Tibial artery (tissue), 4 donors: Measurements from ENCODE around the gene FRMD4A.

Experiments used
- DNase-seq, 2 donors: peaks; one replicate each; pipeline ENCODE4 v3.0.0-alpha.2; 2019
- H3K27ac ChIP-seq, 2 donors: fragments of 200-600 bp; sonication (generic) in 1 of 2; 1 replicate in 1 of 2; 2 replicates in 1 of 2; pipeline ENCODE4 v1.5.1; 2018 to 2019; ENCODE audit warnings: mild to moderate bottlenecking in 1 of 2
- H3K27me3 ChIP-seq, 2 donors: fragments of 200-600 bp; sonication (generic) in 1 of 2; one replicate each; pipeline versions ENCODE4 v1.5.1 to v1.6.0; 2016 to 2019
- H3K36me3 ChIP-seq, 3 donors: fragments of 200-600 bp; sonication (generic) in 2 of 3; one replicate each; pipeline ENCODE4 v1.5.1; 2016 to 2019; ENCODE audit warnings: mild to moderate bottlenecking in 2 of 3
- H3K4me1 ChIP-seq, 4 donors: fragments of 200-600 bp; sonication (generic) in 2 of 4; 1 replicate in 3 of 4; 2 replicates in 1 of 4; pipeline ENCODE4 v1.5.1; 2016 to 2019
- H3K4me3 ChIP-seq, 2 donors: fragments of 200-600 bp; sonication (generic) in 1 of 2; 1 replicate in 1 of 2; 2 replicates in 1 of 2; pipeline ENCODE4 v1.5.1; 2018 to 2019; ENCODE audit warnings: mild to moderate bottlenecking in 2 of 2
- H3K9me3 ChIP-seq, 3 donors: fragments of 200-600 bp; sonication (generic) in 1 of 3; one replicate each; pipeline ENCODE4 v1.5.1; 2016 to 2019
- CTCF ChIP-seq, 2 experiments: fragments of 200-600 bp in 1 of 2; fragments of 450-650 bp in 1 of 2; IDR thresholded peaks; one replicate each; pipeline ENCODE4 v1.5.1; 2017 to 2019; ENCODE audit warnings: antibody characterized with exemption in 2 of 2, mild to moderate bottlenecking in 1 of 2, moderate library complexity in 1 of 2
- intact Hi-C: fragments of 100-400 bp; cut with DNase I; formaldehyde crosslinking; loops from one replicate; pipeline ENCODE4 v1.15.0; 2023; ENCODE audit warnings: low total_unique reads

Gene FRMD4A

GRCh38 chr10:14250496-14251076 is 80.1 kb downstream of the FRMD4A start:
- no peak for TF ChIP-seq CTCF (IDR thresholded peaks at IDR 0.05)
- H3K4me3 ChIP-seq, result no peak overlapping the region
- intact Hi-C loops, result no loop called here
- DNase-seq, result no peak
- H3K9me3 ChIP-seq, result peaks cover 0 to 5% (median 0%) of the 10 kb centered on the region in 3 donors
- no peaks in the 10 kb centered on the region for H3K36me3 ChIP-seq
- H3K27ac ChIP-seq, result no peak overlapping the region
- peaks cover 0 to 19% of the 10 kb centered on the region in 2 donors for H3K27me3 ChIP-seq
- H3K4me1 ChIP-seq, result no peaks in the 10 kb centered on the region

GRCh38 chr10:14247377-14248116 is 83.2 kb downstream of the FRMD4A start:
- Histone ChIP-seq H3K4me1 (no peaks in the 10 kb centered on the region), H3K4me3 (no peak overlapping the region), H3K9me3 (peaks cover 0 to 5% (median 0%) of the 10 kb centered on the region in 3 donors), H3K27ac (no peak overlapping the region), H3K36me3 (no peaks in the 10 kb centered on the region), H3K27me3 (peaks cover 0 to 17% of the 10 kb centered on the region in 2 donors)
- DNase-seq, result no peak
- intact Hi-C loops, result no loop called here
- no peak for TF ChIP-seq CTCF (IDR thresholded peaks at IDR 0.05)

DNA sequence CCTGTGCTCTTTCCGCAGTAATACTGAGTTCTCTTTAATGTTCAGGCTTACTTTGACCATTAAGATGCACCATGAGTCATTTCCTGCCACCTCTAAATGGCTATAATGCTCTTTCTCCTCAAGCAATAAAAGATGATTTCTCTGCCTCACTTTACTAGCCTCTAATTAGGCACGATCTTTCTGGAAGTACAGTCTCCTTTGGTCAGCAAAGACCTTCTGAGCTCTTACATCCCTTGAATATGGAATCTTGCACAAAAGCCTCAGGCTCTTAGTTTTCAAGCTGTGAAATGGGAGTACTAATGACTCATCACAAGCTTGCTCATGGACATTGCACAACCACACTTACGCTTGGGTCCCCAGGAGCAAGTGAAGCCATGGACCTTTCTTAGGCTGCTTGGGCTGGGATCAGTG is 85.9 kb downstream of the FRMD4A start:
- Histone ChIP-seq H3K27me3 (peaks cover 0 to 32% of the 10 kb centered on the region in 2 donors), H3K36me3 (no peaks in the 10 kb centered on the region), H3K27ac (no peak overlapping the region), H3K4me1 (no peaks in the 10 kb centered on the region), H3K4me3 (no peak overlapping the region), H3K9me3 (no peaks in the 10 kb centered on the region)
- intact Hi-C loops, result no loop called here
- TF ChIP-seq CTCF (IDR thresholded peaks at IDR 0.05), result no peak
- DNase-seq, result no peak

DNA sequence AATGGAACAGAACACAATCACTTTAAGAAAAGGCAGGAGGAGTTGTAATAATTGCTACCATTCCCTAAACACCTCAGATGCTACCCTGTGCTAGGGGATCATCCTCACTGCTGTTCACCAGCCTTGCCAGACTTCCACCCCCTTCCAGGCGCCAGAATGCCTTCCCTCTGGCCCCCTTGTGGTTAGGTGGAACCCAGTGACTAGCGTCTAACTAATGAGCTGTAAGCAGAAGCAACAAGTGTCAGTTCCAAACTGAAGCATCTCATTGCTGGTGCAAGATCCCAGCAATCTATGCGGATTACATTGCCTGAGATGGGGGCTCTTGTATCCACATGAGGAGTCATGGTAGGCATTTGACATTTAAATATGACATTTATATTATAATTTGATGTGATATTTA is 86.6 kb downstream of the FRMD4A start:
- no peak overlapping the region for H3K27ac ChIP-seq
- no peak for DNase-seq
- H3K9me3 ChIP-seq, result no peaks in the 10 kb centered on the region
- H3K4me1 ChIP-seq, result no peaks in the 10 kb centered on the region
- H3K27me3 ChIP-seq, result peaks cover 0 to 35% of the 10 kb centered on the region in 2 donors
- H3K4me3 ChIP-seq, result no peak overlapping the region
- no peaks in the 10 kb centered on the region for H3K36me3 ChIP-seq
- TF ChIP-seq CTCF (IDR thresholded peaks at IDR 0.05), result no peak
- intact Hi-C loops, result no loop called here

DNA sequence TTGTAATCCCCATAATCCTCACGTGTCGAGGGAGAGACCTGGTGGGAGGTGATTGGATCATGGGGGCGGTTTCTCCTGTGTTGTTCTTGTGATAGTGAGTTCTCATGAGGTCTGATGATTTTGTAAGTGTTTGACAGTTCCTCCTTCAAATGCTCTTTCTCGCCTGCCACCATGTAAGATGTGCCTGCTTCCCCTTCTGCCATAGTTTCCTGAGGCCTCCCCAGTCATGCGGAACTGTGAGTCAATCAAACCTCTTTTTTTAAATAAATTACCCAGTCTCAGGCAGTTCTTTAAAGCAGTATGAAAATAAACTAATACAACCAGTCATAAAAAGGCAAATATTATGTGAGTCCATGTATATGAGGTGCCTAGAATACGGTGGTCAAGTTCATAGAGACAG is 87.5 kb downstream of the FRMD4A start:
- no peak overlapping the region for H3K27ac ChIP-seq
- H3K4me3 ChIP-seq, result no peak overlapping the region
- peaks cover 0 to 35% of the 10 kb centered on the region in 2 donors for H3K27me3 ChIP-seq
- no peaks in the 10 kb centered on the region for H3K9me3 ChIP-seq
- intact Hi-C loops, result no loop called here
- DNase-seq, result no peak
- TF ChIP-seq CTCF (IDR thresholded peaks at IDR 0.05), result no peak
- H3K4me1 ChIP-seq, result no peaks in the 10 kb centered on the region
- H3K36me3 ChIP-seq, result no peaks in the 10 kb centered on the region
